GM18517 (cell line): ENCODE measurements around the gene IFNLR1.

Experiments
- ATAC-seq: cut with Tn5 transposase; IDR thresholded peaks from one replicate; pipeline ENCODE4 v1.9.1; 2021; ENCODE audit warnings: mild to moderate bottlenecking, moderate library complexity; ENCODE audit not compliant: unreplicated experiment

IFNLR1 gene

GRCh38 chr1:24107462-24108138 lies 79.5 kb downstream of the IFNLR1 start:
- ATAC-seq: no peak

- no peak for ATAC-seq
These were observed 81.5 kb downstream of the IFNLR1 start for GRCh38 chr1:24105368-24106160.

GRCh38 chr1:24104854-24105253 lies 82.2 kb downstream of the IFNLR1 start:
- no peak for ATAC-seq
